Dedifferentiated amniotic fluid mesenchymal stem cell (primary cell): ENCODE results near the gene GCLC.
"Not testable (repeated sequence)": the region's sequence is repeated elsewhere in the genome, so short reads cannot be mapped to it uniquely, and the experiment has no call there.

ENCODE experiments used
- DNase-seq: peaks from one replicate; pipeline ENCODE4 v3.0.0-alpha.2; 2016; ENCODE audit errors: extremely low spot score

Gene GCLC

GRCh38 chr6:53564401-53565065 lies 19.6 kb upstream of the GCLC start:
- DNase-seq, result no peak

DNA sequence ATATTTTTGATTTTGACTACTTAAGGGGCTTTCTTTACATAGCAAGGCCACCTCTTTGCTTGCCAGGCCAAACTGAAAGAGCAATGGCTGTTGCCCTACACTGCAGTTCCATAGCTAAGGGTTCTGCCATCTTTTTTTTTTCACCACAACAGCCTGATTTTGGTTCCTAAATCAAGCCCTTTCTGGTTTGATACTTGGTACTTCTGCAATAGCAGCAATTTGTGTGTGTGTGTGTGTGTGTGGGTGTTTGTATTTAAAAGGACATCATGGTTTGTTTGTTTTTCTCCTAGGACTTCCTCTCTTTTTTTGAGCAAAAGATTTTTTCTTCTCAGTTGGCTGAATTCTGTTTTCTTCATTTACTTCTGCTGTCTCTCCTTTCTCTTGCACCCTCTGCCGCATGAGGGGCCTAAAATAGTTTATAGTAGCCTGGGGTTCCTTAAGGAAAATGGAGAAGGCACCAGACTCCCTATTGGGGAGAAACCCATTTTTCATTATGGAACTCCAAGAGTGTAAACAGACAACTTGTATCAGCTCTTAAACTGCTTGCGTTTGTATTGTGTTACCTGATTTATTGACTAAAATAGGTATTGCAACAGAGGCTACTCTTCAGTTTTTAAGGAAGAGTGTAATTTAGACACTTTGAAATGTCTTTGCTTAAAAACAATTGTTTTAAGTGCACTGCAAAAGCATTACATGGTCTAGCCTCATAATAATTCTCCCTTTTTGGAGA lies 12.2 kb upstream of the GCLC start:
- DNase-seq, result no peak

- DNase-seq, result not testable (repeated sequence)
Observed at GRCh38 chr6:53553600-53553999, 8.7 kb upstream of the GCLC start.

DNA sequence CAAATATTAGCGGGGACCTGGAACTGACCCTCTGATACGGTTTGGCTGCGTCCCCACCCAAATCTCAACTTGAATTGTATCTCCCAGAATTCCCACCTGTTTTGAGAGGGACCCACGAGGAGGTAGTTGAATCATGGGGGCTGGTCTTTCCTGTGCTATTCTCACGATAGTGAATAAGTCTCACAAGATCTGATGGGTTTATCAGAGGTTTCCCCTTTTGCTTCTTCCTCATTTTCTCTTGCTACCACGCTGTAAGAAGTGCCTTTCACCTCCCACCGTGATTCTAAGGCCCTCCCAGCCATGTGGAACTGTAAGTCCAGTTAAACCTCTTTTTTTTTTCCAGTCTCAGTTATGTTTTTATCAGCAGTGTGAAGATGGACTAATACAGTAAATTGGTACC lies 6.8 kb upstream of the GCLC start:
- not testable (repeated sequence) for DNase-seq

- peak; percentile 98 for DNase-seq
Observed at GRCh38 chr6:53547811-53548496, 3.1 kb upstream of the GCLC start.

DNA sequence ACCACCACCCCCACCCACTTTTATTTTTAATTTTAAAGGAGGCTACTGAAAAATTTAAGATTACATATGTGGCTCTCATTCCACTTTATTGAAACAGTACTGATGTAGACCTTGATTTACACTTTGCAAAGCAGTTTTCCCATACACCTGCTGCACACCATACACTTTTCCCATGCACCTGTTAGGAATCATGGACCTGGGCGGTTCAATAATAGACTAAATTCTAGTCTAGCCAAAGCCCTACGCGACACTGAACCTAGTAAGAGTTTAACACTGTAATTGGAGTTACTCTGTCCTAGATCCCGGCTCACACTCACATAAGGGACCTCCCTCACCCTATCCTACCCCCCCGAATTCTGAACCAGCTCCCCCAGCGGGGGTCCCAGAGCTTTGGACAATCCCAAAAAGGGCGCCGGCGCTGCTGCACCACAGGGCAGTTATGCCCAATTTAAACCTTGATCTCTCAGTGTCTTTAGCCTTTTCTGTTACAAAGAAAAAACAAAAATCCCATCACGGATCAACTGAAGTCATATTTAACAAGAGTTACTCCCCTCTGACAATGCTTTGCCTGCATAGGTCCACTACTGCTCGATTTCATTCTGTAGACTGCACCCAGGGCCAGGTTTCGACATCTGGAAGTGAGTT lies 2.4 kb upstream of the GCLC start:
- DNase-seq, result no peak

DNA sequence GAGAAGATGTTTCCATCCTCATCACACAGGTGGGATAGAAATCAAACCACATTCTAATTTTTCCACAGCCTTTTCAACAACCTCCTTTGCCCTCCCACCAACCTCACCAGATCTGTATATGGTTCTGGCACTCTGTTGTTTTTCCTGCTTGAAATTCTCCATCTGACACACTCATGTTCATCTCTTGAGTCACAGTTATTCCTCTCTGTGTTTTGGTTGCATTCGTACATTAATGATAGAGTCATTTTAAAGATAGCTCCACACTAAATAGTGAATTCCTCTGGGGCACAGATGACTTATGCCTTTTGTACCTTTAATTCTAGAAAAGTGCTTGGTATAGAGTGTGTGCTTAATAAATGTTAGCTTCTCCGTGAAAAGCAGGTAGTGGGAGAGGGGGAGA lies 1.4 kb upstream of the GCLC start:
- no peak for DNase-seq

GRCh38 chr6:53544217-53544469 lies 758 bp downstream of the GCLC start:
- no peak for DNase-seq

GRCh38 chr6:53543359-53544216 lies 1.3 kb downstream of the GCLC start:
- DNase-seq, result no peak

- DNase-seq, result no peak
Observed at GRCh38 chr6:53541900-53542299, 3.0 kb downstream of the GCLC start.

DNA sequence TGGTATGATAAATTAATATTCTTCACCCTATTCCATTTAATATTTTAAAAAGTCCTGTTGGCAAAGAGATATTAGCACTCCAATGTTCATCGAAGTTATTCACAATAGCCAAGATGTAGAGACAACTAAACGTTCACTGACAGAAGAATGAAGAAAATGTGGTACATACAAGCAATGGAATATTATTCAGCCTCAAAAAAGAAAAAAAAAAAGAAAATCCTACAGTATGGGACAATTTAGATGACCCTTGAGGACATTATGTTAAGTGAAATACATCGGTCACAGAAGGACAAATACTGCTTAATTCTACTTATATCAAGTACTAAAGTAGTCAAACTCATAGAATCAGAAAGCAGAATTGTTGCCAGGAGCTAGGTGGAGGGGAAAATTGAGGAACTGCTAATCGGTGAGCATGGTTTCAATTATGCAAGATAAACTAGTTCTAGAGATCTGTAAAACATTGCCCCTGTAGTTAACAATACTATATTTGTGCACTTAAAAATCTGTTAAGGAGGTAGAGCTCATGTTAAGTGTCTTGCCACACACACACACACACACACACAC lies 4.7 kb downstream of the GCLC start:
- DNase-seq, result no peak

- no peak for DNase-seq
Observed at GRCh38 chr6:53539561-53539960, 5.3 kb downstream of the GCLC start.

GRCh38 chr6:53536561-53536960 lies 8.3 kb downstream of the GCLC start:
- no peak for DNase-seq

DNA sequence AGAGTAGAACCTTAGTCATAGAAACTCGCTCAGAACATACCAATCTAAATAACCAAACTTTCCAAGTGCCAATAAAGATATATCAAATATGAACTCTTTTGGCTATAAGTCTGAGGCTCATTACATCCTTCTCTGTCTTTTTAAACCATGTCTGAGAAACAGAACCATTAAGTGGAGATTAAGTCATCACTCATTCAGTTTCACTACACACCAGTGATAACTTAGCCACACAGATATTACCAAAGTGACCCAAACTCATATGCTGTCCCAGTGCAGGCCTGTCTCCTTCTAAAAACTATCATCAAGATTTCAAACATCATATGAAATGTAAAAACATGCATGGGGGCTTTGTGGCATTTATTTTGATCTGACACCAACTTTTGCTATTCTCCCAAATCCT lies 12.0 kb downstream of the GCLC start:
- no peak for DNase-seq

GRCh38 chr6:53532061-53532797 lies 12.7 kb downstream of the GCLC start:
- no peak for DNase-seq

GRCh38 chr6:53530780-53531386 lies 14.0 kb downstream of the GCLC start:
- DNase-seq, result no peak

- DNase-seq, result no peak
Observed at GRCh38 chr6:53530346-53530745, 14.6 kb downstream of the GCLC start.

- DNase-seq, result no peak
Observed at GRCh38 chr6:53529324-53530036, 15.4 kb downstream of the GCLC start.

DNA sequence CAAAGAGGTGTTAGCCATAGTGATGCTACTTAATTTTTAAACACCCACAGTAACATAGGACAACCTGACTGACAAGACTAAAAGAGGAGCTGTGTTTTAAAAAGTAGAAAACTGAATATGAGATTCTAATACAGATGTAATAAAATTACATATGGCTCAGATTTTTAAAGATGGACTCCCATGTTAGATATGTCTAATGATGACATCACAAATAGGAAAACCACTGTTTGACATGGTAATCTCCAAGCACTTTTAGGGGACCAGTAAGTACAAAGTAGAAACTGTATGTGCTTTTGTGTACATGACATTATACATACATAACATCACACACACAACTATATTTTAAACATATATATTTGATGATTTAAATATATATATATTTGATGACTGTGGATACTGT lies 16.8 kb downstream of the GCLC start:
- DNase-seq, result no peak
